ENCODE measurements around the gene WDR91.

GRCh38 chr7:135160098-135160857 lies 51.0 kb downstream of the WDR91 start:
- no peak for TF ChIP-seq CTCF (conservative IDR thresholded peaks at IDR 0.05; ENCODE audit: low read depth, low read length)
- TF ChIP-seq EZH2 (IDR thresholded peaks at IDR 0.05; ENCODE audit: borderline replicate concordance, low read depth, low read length, poor library complexity, severe bottlenecking), result no peak

All from A673 (cell line).